HepG2 (cell line): ENCODE measurements around the gene PUDP. TPM values are rescaled to one million over a fixed set of nuclear protein-coding genes. Genes with fewer than 3 reads are reported as not detected.

ENCODE experiments used
- ATAC-seq: fragments of 200-7000 bp; cut with Tn5 transposase; 3 replicates; pipeline ENCODE4 v1.9.1; 2020; ENCODE audit warnings: mild to moderate bottlenecking, moderate library complexity
- BruUV-seq: library from RNA; stranded (reverse); fragments of 400-500 nt; replicated peaks from 2 replicates; lab custom pipeline; 2021; lab: Mats Ljungman, UMichigan
- CTCF ChIA-PET: fragments of 300-600 bp; formaldehyde crosslinking; extraction: SDS; loops from one replicate; lab custom pipeline; 2021; ENCODE audit warnings: low total read pairs, inconsistent platforms, low intra/inter-chr PET ratio; lab: Yijun Ruan, JAX
- POLR2A ChIA-PET: fragments of 350-600 bp; sonication (Branson Sonifier 250); formaldehyde crosslinking; loops from one replicate; lab custom pipeline; 2020; ENCODE audit warnings: antibody characterized with exemption, inconsistent platforms; lab: Yijun Ruan, JAX
- DNase-seq: peaks from one replicate; pipeline ENCODE4 v3.0.0-alpha.2; 2015; ENCODE audit warnings: low spot score
- FAIRE-seq: peaks from 3 replicates; lab custom pipeline; 2011; peaks lifted over from hg19 to GRCh38; lab: Jason Lieb, UNC
- H2AFZ ChIP-seq: one replicate; pipeline ENCODE4 v1.6.1; 2011; ENCODE audit warnings: low read length, inconsistent platforms
- H3K27ac ChIP-seq: fragments of 300-600 bp; 3 replicates; pipeline ENCODE4 v1.8.0; 2011; ENCODE audit warnings: mixed run types, mild to moderate bottlenecking, mixed read lengths, low read length, inconsistent platforms; ENCODE audit not compliant: insufficient read depth; ENCODE audit errors: extremely low read length
- H3K27me3 ChIP-seq, 2 experiments: fragments of 200-600 bp in 1 of 2; 2 replicates in 1 of 2; 3 replicates in 1 of 2; pipeline versions ENCODE4 v1.6.0 to v1.8.0; 2011; ENCODE audit warnings: low read length in 2 of 2, mild to moderate bottlenecking in 2 of 2, moderate library complexity in 2 of 2, inconsistent platforms in 1 of 2; ENCODE audit not compliant: insufficient read depth in 2 of 2, control insufficient read depth in 1 of 2
- H3K36me3 ChIP-seq, 2 experiments: fragments of 200-600 bp in 1 of 2; replicated peaks in 1 of 2; 2 replicates in 1 of 2; 3 replicates in 1 of 2; pipeline versions ENCODE4 v1.5.1 to v1.8.0; 2011; ENCODE audit warnings: low read length in 2 of 2, inconsistent platforms in 1 of 2; ENCODE audit not compliant: insufficient read depth in 2 of 2, control insufficient read depth in 1 of 2
- H3K4me1 ChIP-seq: 2 replicates; pipeline ENCODE4 v1.5.1; 2012; ENCODE audit warnings: low read length, inconsistent platforms; ENCODE audit not compliant: insufficient read depth
- H3K4me2 ChIP-seq: 2 replicates; pipeline ENCODE4 v1.6.0; 2011; ENCODE audit warnings: low read depth, low read length, inconsistent platforms
- H3K4me3 ChIP-seq, 3 experiments: fragments of 200-600 bp in 1 of 3; sonication (generic), shearing (Covaris generic) in 1 of 3; replicated peaks in 1 of 3; 2 replicates each; pipeline ENCODE4 v1.5.1; 2011 to 2016; ENCODE audit warnings: low read length in 3 of 3, inconsistent platforms in 2 of 3, low read depth in 2 of 3, mild to moderate bottlenecking in 2 of 3, control low read depth in 1 of 3, mixed read lengths in 1 of 3; ENCODE audit not compliant: insufficient read depth in 1 of 3
- H3K79me2 ChIP-seq: one replicate; pipeline ENCODE4 v1.6.1; 2011; ENCODE audit warnings: low read length, inconsistent platforms; ENCODE audit not compliant: insufficient read depth
- H3K9ac ChIP-seq: 2 replicates; pipeline ENCODE4 v1.6.0; 2011; ENCODE audit warnings: mild to moderate bottlenecking, low read depth, low read length, inconsistent platforms; ENCODE audit not compliant: insufficient read depth
- H3K9me3 ChIP-seq: 2 replicates; pipeline ENCODE4 v1.5.1; 2012; ENCODE audit warnings: mild to moderate bottlenecking, low read length
- H4K20me1 ChIP-seq: 2 replicates; pipeline ENCODE4 v1.6.0; 2011; ENCODE audit warnings: inconsistent platforms, mild to moderate bottlenecking, low read length, moderate library complexity; ENCODE audit not compliant: insufficient read depth
- BORCS8-MEF2B ChIP-seq: sonication (generic); formaldehyde crosslinking; IDR thresholded peaks from 2 replicates; pipeline ENCODE4 v1.8.0; 2022; ENCODE audit warnings: mild to moderate bottlenecking, missing genetic modification reagents
- CBFB ChIP-seq: sonication (generic); formaldehyde crosslinking; IDR thresholded peaks from 2 replicates; pipeline ENCODE4 v1.4.0; 2020; ENCODE audit warnings: missing genetic modification reagents
- CENPBD1 ChIP-seq: sonication (generic); formaldehyde crosslinking; IDR thresholded peaks from 2 replicates; pipeline ENCODE4 v1.8.0; 2022; ENCODE audit warnings: missing genetic modification reagents, low read depth, mild to moderate bottlenecking, borderline replicate concordance
- CREBL2 ChIP-seq: sonication (generic); formaldehyde crosslinking; IDR thresholded peaks from 2 replicates; pipeline ENCODE4 v1.8.1; 2023; ENCODE audit warnings: missing genetic modification reagents, mild to moderate bottlenecking, borderline replicate concordance
- GTF3A ChIP-seq: sonication (generic); formaldehyde crosslinking; conservative IDR thresholded peaks from 2 replicates; pipeline ENCODE4 v1.4.0; 2020; ENCODE audit warnings: mild to moderate bottlenecking, missing genetic modification reagents
- KLF12 ChIP-seq: sonication (generic); formaldehyde crosslinking; IDR thresholded peaks from 2 replicates; pipeline ENCODE4 v1.4.0; 2020; ENCODE audit warnings: missing genetic modification reagents, borderline replicate concordance
- NFYC ChIP-seq: IDR thresholded peaks from 2 replicates; pipeline ENCODE4 v1.6.1; 2016; ENCODE audit warnings: missing genetic modification reagents, missing compliant biosample characterization
- PRDM4 ChIP-seq: sonication (generic); formaldehyde crosslinking; IDR thresholded peaks from 2 replicates; pipeline ENCODE4 v1.9.0; 2021; ENCODE audit warnings: missing genetic modification reagents, borderline replicate concordance
- RXRB ChIP-seq: IDR thresholded peaks from 2 replicates; pipeline ENCODE4 v1.6.1; 2016; ENCODE audit warnings: borderline replicate concordance, missing genetic modification reagents, missing compliant biosample characterization
- SOX6 ChIP-seq, 2 experiments: fragments of 450-650 bp in 1 of 2; sonication (generic) in 1 of 2; formaldehyde crosslinking in 1 of 2; IDR thresholded peaks; 2 replicates each; pipeline versions ENCODE4 v1.4.0 to v1.6.1; 2017 to 2020; ENCODE audit warnings: antibody characterized with exemption in 1 of 2, mild to moderate bottlenecking in 1 of 2, missing genetic modification reagents in 1 of 2
- ZFP37 ChIP-seq: sonication (generic); formaldehyde crosslinking; IDR thresholded peaks from 2 replicates; pipeline ENCODE4 v1.4.0; 2020; ENCODE audit warnings: missing genetic modification reagents, borderline replicate concordance
- ZNF329 ChIP-seq: sonication (generic); formaldehyde crosslinking; IDR thresholded peaks from 2 replicates; pipeline ENCODE4 v1.9.0; 2021; ENCODE audit warnings: low read depth, mild to moderate bottlenecking, missing genetic modification reagents
- ZNF577 ChIP-seq: sonication (generic); formaldehyde crosslinking; IDR thresholded peaks from 2 replicates; pipeline ENCODE4 v1.4.0; 2020; ENCODE audit warnings: mild to moderate bottlenecking, low read depth, missing genetic modification reagents, borderline replicate concordance
- ZNF777 ChIP-seq: sonication (generic); formaldehyde crosslinking; IDR thresholded peaks from 2 replicates; pipeline ENCODE4 v1.4.0; 2020; ENCODE audit warnings: missing genetic modification reagents
- ZNF790 ChIP-seq: sonication (generic); formaldehyde crosslinking; IDR thresholded peaks from 2 replicates; pipeline ENCODE4 v1.8.0; 2022; ENCODE audit warnings: missing genetic modification reagents, mild to moderate bottlenecking, borderline replicate concordance
- ZSCAN30 ChIP-seq: sonication (generic); formaldehyde crosslinking; IDR thresholded peaks from 2 replicates; pipeline ENCODE4 v1.5.0; 2020; ENCODE audit warnings: mild to moderate bottlenecking, missing genetic modification reagents
- WGBS: methylation state at CpG from one replicate; pipeline ENCODE4 v1.1.6; 2017; ENCODE audit warnings: low lambda C conversion rate; 5-methylcytosine and 5-hydroxymethylcytosine counted together
- in situ Hi-C: cut with HindIII; loops from 2 replicates; pipeline ENCODE4 v1.10.0; 2017; ENCODE audit warnings: low pct_unique_long_range_greater_than_20kb; ENCODE audit not compliant: extremely low pct_ligation_motif_present
- intact Hi-C: fragments of 100-400 bp; cut with micrococcal nuclease; formaldehyde crosslinking; loops from one replicate; pipeline ENCODE4 v1.10.0; 2022; ENCODE audit not compliant: unreplicated experiment
- polyA plus RNA-seq, 8 experiments: library from polyadenylated mRNA; depleted of rRNA in 3 of 8; stranded (reverse) in 7 of 8; unstranded in 1 of 8; fragments of >200 nt; fragmentation: Illumina TruSeq in 4 of 8; extraction: Trizol in 4 of 8; gene quantifications; 2 replicates each; pipeline versions ENCODE4 v1.2.1 to v1.2.3, GENCODE V29; 2011 to 2016; ENCODE audit warnings: low read depth in 4 of 8, missing spikeins in 1 of 8, mixed read lengths in 1 of 8; ENCODE audit not compliant: insufficient read depth in 1 of 8
- total RNA-seq, 5 experiments: library from RNA; depleted of rRNA; stranded (reverse); fragments of >200 nt; fragmentation: Illumina TruSeq; extraction: Trizol; gene quantifications; 2 replicates each; pipeline ENCODE4 v1.2.3, GENCODE V29; 2016; ENCODE audit warnings: low read depth in 1 of 5
- TF ChIP-seq, protein P1 (sequence below): sonication (generic); formaldehyde crosslinking; IDR thresholded peaks from 2 replicates; pipeline ENCODE4 v1.8.0; 2022; ENCODE audit warnings: missing genetic modification reagents, mild to moderate bottlenecking, moderate library complexity, borderline replicate concordance

PUDP gene
- total and polyA plus RNA-seq, 2 of the 13 experiments (the other 11 are each of a cell fraction or from before 2014, with no cell fraction given), result 7.5 to 23.5 TPM

DNA sequence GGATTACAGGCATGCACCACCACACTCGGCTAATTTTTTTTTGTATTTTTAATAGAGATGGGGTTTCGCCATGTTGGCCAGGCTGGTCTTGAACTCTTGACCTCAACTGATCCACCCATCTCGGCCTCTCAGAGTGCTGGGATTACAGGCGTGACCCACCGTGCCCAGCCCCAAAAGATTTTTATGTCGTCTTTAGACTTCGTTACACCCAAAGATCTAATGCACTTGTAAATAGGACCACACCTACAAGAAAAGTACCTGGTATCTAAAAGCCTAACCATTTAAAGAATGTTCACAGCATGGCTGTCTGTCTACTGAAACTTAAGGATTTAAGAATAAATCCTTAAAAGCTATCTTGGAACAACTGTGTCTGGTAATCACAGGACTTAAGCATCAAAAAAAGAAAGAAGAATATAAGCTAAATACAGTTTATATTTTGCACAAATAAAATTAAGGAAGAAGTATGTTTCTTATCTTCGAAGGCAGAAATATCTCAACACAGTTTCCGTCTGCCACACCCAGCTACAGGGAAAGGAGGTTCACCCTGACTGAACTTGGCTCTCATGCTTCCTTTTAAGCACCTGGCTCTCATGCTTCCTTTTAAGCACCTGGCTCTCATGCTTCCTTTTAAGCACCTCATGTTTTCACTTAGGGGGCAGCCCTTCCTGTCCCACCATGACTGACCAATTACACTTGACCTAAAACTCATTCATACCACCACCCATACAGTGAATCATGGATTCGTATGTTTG lies 92.4 kb downstream of the PUDP start:
- DNase-seq, result no peak
- TF ChIP-seq ZNF577 (CRISPR knock-in tag) (no peak), NFYC (CRISPR knock-in tag) (no peak), ZFP37 (CRISPR knock-in tag) (no peak), CENPBD1 (CRISPR knock-in tag) (no peak), RXRB (CRISPR knock-in tag) (no peak), ZNF777 (no peak), ZNF790 (no peak), KLF12 (CRISPR knock-in tag) (no peak), ZNF329 (CRISPR knock-in tag) (no peak), PRDM4 (CRISPR knock-in tag) (no peak), GTF3A (CRISPR knock-in tag) (no peak), CBFB (no peak), SOX6 (IDR thresholded peaks at IDR 0.05) (no peak), SOX6 (CRISPR knock-in tag; IDR thresholded peaks at IDR 0.05) (no peak), ZSCAN30 (CRISPR knock-in tag) (no peak), BORCS8-MEF2B (no peak), CREBL2 (CRISPR knock-in tag) (no peak)
- TF ChIP-seq, protein P1, sequence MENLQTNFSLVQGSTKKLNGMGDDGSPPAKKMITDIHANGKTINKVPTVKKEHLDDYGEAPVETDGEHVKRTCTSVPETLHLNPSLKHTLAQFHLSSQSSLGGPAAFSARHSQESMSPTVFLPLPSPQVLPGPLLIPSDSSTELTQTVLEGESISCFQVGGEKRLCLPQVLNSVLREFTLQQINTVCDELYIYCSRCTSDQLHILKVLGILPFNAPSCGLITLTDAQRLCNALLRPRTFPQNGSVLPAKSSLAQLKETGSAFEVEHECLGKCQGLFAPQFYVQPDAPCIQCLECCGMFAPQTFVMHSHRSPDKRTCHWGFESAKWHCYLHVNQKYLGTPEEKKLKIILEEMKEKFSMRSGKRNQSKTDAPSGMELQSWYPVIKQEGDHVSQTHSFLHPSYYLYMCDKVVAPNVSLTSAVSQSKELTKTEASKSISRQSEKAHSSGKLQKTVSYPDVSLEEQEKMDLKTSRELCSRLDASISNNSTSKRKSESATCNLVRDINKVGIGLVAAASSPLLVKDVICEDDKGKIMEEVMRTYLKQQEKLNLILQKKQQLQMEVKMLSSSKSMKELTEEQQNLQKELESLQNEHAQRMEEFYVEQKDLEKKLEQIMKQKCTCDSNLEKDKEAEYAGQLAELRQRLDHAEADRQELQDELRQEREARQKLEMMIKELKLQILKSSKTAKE (CRISPR knock-in tag), result no peak
- H2AFZ ChIP-seq, result no peak overlapping the region
- intact Hi-C loops (loop anchor here (1.0 kb wide), 1 partner anchor 34 kb away; no protein-coding TSS in a partner anchor), in situ Hi-C loops (no loop called here)
- no peaks in the 10 kb centered on the region for H4K20me1 ChIP-seq
- no peaks in the 10 kb centered on the region for H3K79me2 ChIP-seq
- no peak for FAIRE-seq
- H3K4me1 ChIP-seq, result no peaks in the 10 kb centered on the region
- no peak overlapping the region for H3K4me3 ChIP-seq
- ChIA-PET CTCF (no interaction called here), POLR2A (no interaction called here)
- 97% methylated on average over 10 of the region's 10 CpGs for WGBS
- ATAC-seq, result no peak
- no peak overlapping the region for H3K9ac ChIP-seq
- H3K36me3 ChIP-seq, result 0 out of 5 replicates have a peak, but pooled peaks cover 0 to 7% of the 10 kb centered on the region in 2 experiments
- H3K27ac ChIP-seq, result no peak overlapping the region
- no peak overlapping the region for H3K4me2 ChIP-seq
- no peaks in the 10 kb centered on the region for H3K27me3 ChIP-seq
- H3K9me3 ChIP-seq, result no peaks in the 10 kb centered on the region
- no TSS peak for BruUV-seq
